Adipocyte (in vitro differentiated cells): ENCODE results near the gene CHAC2.
"Not testable (repeated sequence)": the region's sequence is repeated elsewhere in the genome, so short reads cannot be mapped to it uniquely, and the experiment has no call there.

Experiments
- DNase-seq: peaks from one replicate; pipeline ENCODE4 v3.0.0-alpha.2; 2015; ENCODE audit warnings: low read depth
- H3K27me3 ChIP-seq: replicated peaks from 2 replicates; pipeline ENCODE4 v1.7.0; 2013; ENCODE audit warnings: mild to moderate bottlenecking, low read length, moderate library complexity; ENCODE audit not compliant: control insufficient read depth, insufficient read depth
- H3K36me3 ChIP-seq: 2 replicates; pipeline ENCODE4 v1.7.0; 2013; ENCODE audit warnings: low read length, mild to moderate bottlenecking, moderate library complexity; ENCODE audit not compliant: control insufficient read depth, insufficient read depth, severe bottlenecking
- H3K4me1 ChIP-seq: 2 replicates; pipeline ENCODE4 v1.7.0; 2013; ENCODE audit warnings: mild to moderate bottlenecking, low read length, moderate library complexity; ENCODE audit not compliant: control insufficient read depth, insufficient read depth
- H3K4me3 ChIP-seq: 2 replicates; pipeline ENCODE4 v1.7.0; 2013; ENCODE audit warnings: mild to moderate bottlenecking, low read length, moderate library complexity
- H3K9ac ChIP-seq: 2 replicates; pipeline ENCODE4 v1.7.0; 2013; ENCODE audit warnings: mild to moderate bottlenecking, low read length, moderate library complexity
- H3K9me3 ChIP-seq: 2 replicates; pipeline ENCODE4 v1.7.0; 2013; ENCODE audit warnings: mild to moderate bottlenecking, low read length, moderate library complexity; ENCODE audit not compliant: control insufficient read depth

The CHAC2 gene

DNA sequence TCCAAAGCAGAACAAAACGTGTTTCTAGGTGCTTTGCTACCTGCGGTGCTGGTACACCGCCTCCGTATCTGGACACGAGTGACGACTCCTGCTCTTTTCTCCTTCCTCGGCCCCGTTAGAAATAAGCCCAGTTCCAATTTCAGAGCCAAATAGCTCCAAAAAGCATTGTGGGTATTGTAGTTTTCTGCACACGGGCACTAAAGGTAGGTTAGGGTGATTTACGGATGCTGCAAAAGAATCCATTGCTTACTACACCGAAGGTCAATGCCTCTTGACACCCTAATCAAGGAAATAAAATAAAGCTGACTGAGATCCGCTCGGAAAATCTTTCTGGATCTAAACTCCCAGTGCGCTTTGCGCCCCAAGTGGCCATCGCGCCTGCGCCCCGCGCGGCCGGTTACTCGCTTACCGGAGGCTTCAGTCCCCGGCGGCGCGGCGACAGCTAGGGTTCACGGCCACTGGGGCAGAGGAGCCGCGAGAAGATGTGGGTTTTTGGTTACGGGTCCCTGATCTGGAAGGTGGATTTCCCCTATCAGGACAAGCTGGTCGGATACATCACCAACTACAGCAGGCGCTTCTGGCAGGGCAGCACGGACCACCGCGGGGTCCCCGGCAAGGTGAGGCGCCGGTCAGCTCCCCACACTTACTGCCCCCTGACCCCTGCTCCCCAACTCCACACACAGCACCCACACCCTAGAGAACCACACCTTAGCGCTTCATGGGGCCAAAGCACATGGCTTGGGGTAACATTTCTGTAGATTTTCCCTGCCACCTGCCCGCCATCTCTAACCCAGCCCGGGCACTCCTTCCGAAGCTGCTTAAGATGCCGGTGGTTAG is at the start of gene CHAC2:
Gene CHAC2 (plus strand): TSS at position 400 of the 837 bp plus-strand sequence. CDS start 83 bp downstream, at position 483.
- Histone ChIP-seq H3K4me1 (peaks cover 11% of the 10 kb centered on the region), H3K4me3 (peak within 1 kb of the TSS; percentile 90), H3K27me3 (no peaks in the 10 kb centered on the region), H3K9me3 (no peaks in the 10 kb centered on the region), H3K36me3 (peaks cover 13% of the 10 kb centered on the region), H3K9ac (peak within 1 kb of the TSS; percentile 83)
- DNase-seq = peak; percentile 94

DNA sequence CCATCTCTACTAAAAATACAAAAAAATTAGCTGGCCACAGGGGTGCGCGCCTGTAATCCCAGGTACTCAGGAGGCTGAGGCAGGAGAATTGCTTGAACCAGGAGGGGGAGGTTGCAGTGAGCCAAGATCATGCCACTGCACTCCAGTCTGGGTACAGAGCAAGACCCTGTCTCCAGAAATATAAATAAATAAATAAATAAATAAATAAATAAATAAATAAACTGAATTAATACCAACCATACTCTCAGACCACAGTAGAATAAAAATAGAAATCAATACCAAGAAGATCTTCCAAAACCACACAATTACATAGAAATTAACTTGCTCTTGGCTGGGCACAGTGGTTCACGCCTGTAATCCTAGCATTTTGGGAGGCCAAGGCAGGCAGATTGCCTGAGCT is 46.7 kb upstream of the CHAC2 start:
- not testable (repeated sequence) for H3K27me3 ChIP-seq, DNase-seq, H3K4me3 ChIP-seq

DNA sequence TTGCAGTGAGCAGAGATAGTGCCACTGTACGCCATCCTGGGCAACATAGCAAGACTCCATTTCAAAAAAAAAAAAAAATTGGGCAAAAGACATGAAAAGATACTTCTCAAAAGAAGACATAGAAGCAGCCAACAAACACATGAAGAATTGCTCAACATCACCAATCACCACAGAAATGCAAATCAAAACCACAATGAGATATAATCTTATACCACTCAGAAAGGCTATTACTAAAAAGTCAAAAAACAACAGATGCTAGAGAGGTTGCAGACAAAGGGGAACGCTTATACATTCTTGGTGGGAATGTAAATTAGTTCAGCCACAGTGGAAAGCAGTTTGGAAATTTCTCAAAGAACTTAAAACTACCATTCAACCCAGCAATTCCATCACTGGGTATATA is 43.1 kb upstream of the CHAC2 start:
- no peaks in the 10 kb centered on the region for H3K27me3 ChIP-seq
- H3K9ac ChIP-seq = no peak overlapping the region
- peaks cover 3% of the 10 kb centered on the region for H3K36me3 ChIP-seq
- no peaks in the 10 kb centered on the region for H3K9me3 ChIP-seq
- peak; percentile 80 for DNase-seq
- H3K4me3 ChIP-seq = no peak overlapping the region
- peaks cover 4% of the 10 kb centered on the region for H3K4me1 ChIP-seq

More for the DNA sequence above, 46.7 kb upstream of the CHAC2 start:
- H3K4me1 ChIP-seq, H3K9ac ChIP-seq, H3K36me3 ChIP-seq, H3K9me3 ChIP-seq: not testable (repeated sequence)

DNA sequence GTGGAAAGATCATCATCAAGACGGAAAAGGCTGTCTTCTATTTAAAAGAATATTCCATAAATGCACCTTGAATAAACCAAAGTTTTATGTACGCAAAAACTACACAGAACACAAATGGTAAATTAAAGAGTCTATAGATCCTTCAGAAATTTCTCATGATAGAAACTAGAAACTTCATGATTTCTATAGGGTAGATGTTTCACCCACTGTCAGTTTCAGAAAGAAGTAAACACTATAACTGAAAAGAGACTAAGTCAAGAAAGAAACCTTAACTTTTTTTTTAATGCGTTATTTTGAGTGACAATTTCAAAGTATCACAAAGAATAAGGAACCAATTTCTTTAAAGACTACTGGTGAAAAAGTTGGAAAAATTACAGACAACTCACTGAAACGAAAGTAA is 41.9 kb upstream of the CHAC2 start:
- Histone ChIP-seq H3K9me3 (no peaks in the 10 kb centered on the region), H3K4me1 (peaks cover 4% of the 10 kb centered on the region), H3K36me3 (peaks cover 8% of the 10 kb centered on the region), H3K4me3 (no peak overlapping the region), H3K9ac (no peak overlapping the region), H3K27me3 (no peaks in the 10 kb centered on the region)
- DNase-seq = no peak

DNA sequence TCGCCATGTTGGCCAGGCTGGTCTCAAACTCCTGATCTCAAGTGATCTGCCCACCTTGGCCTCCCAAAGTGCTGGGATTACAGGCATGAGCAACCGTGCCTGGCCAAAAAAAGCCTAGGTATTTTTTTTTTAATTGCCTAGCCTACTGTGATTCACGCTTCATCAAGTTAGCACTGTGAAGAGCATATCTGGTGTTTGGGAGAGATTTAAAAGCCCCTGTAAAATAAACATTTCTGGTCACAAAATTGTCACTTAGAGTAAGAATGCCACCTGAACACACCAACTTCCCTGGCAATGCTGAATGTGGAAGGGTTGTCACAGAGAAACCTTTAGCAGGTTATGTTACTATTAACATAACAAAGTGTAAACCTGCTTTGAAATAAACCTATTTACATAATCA is 39.7 kb upstream of the CHAC2 start:
- Histone ChIP-seq H3K36me3 (peaks cover 12% of the 10 kb centered on the region), H3K27me3 (no peaks in the 10 kb centered on the region), H3K4me1 (peaks cover 4% of the 10 kb centered on the region), H3K4me3 (no peak overlapping the region), H3K9me3 (no peaks in the 10 kb centered on the region), H3K9ac (no peak overlapping the region)
- DNase-seq = no peak

DNA sequence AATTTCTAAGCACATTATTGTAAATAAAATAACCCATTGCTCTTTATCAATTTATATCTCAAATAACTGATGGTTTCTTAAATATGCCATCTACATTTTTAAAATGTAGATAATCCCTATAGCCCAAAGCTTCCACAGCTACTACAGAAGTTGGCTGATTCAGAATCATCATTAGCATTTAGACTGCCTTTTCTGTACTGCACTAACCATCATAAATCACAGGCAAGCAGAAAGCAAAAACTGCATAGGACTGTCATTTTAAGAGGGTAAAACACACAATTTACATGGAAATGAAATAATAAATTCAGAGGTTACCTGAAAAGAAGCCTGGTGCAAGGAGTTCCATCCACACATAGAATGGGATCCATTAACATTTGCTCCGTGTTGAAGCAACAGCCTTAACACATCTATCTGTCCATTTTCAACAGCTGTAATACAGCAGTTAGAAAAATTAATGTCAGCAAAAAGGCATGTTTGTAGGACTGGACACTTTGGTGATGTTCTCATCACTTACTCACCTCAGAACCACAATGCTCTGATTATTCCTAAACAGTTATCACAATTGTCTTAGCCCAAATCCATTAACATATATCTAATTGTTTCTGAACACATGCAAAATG is 38.4 kb upstream of the CHAC2 start:
- H3K9ac ChIP-seq = no peak overlapping the region
- peaks cover 4% of the 10 kb centered on the region for H3K4me1 ChIP-seq
- no peaks in the 10 kb centered on the region for H3K9me3 ChIP-seq
- no peak overlapping the region for H3K4me3 ChIP-seq
- H3K27me3 ChIP-seq = no peaks in the 10 kb centered on the region
- peaks cover 15% of the 10 kb centered on the region for H3K36me3 ChIP-seq
- DNase-seq = no peak

DNA sequence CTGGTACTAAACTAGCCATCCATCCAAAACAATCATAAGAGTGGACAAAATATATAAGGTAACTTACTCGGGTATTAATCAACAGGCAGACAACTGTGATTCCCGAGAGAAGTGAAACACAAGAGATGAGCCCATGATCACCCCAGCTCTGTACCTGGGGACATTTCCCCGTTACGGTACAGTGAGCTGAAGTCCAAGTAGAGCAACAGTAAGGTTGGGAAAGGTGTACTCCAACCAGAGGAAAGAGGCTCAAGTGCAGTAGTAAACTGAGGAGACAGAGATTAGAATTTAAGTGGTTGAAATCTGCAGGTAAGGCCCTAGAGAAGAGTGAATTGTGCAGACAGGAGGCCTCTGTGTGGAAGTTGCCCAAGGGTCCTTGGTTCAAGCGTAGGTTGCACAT is 30.5 kb upstream of the CHAC2 start:
- H3K4me1 ChIP-seq = peaks cover 29% of the 10 kb centered on the region

DNA sequence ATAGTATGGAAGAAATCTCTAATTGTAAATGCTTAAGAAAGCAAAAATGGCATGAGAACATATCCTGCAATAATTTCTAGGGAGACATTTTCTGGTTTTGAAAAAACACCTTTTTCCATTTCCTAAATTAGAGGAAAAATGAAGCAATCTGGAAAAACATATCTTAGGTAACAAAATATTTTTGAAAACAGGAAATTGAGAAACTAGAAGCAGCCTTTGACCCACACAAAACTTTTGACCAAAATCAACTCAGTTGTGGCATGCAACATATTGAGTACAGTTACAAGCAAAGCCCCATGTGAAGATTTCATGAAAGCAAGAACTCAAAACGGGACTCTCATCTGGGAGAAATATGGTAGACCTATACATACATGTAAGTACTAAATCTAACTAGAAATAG is 28.6 kb upstream of the CHAC2 start:
- Histone ChIP-seq H3K36me3 (no peaks in the 10 kb centered on the region), H3K9ac (peak overlapping the region; percentile 69), H3K27me3 (no peaks in the 10 kb centered on the region)

More for the DNA sequence above, 30.5 kb upstream of the CHAC2 start:
- Histone ChIP-seq H3K36me3 (peaks cover 6% of the 10 kb centered on the region), H3K4me3 (no peak overlapping the region), H3K9ac (no peak overlapping the region), H3K27me3 (no peaks in the 10 kb centered on the region), H3K9me3 (no peaks in the 10 kb centered on the region)
- DNase-seq = no peak

DNA sequence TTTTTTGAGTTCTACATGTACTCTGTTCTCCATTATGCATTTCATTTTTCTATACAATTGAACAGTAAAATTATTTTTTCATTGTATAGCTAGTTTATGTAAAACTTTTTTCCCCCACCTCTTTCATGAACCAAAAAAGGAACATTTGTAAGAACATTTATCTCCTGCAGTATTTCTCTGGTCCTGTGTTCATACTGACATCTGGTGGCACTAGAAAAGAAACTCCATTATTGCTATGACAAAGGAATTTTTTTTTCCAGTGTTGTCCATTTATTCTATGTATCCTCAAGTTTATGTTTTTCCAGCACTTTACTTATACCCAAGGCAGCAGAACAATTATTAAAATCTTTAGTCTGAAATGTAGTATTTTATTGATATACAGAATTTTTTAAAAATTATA is 27.4 kb upstream of the CHAC2 start:
- no peaks in the 10 kb centered on the region for H3K27me3 ChIP-seq
- H3K4me1 ChIP-seq = peaks cover 43% of the 10 kb centered on the region
- H3K9ac ChIP-seq = peak overlapping the region; percentile 69
- H3K36me3 ChIP-seq = no peaks in the 10 kb centered on the region
- peak; percentile 76 for DNase-seq
- H3K4me3 ChIP-seq = peak overlapping the region; percentile 71
- H3K9me3 ChIP-seq = no peaks in the 10 kb centered on the region

More for the DNA sequence above, 28.6 kb upstream of the CHAC2 start:
- DNase-seq = peak; percentile 50
- Histone ChIP-seq H3K4me1 (peaks cover 33% of the 10 kb centered on the region), H3K4me3 (peak overlapping the region; percentile 71), H3K9me3 (no peaks in the 10 kb centered on the region)

DNA sequence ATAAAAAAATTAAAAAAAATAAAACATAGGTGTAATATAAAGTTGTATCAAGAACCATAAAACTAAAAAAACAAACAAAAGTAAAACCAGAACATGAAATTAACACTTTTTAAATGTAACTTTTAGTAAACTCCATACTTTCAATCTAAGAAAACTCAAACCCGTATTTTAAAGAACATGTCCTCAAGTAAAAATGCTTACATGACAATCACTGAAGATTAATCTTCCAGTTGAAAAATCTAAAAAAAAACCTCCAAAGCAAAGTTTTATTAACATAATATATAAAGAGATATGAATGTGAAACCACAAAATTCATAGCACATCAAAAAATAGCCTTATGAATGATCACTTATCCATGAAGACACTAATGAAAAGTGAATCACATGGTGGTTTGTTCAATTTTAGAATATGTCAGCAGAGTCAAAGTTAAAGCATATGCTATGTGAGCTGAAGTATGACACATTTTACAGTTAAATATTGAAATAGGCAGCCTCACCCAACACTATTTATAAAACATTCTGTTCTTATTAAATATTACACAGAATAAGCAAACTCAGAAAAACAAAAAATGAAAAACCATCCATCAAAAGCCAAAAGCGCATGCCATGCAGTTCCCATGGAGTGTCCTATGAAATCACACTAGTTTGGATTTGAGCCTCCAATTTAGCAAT is 23.1 kb upstream of the CHAC2 start:
- Histone ChIP-seq H3K9me3 (no peaks in the 10 kb centered on the region), H3K9ac (peak overlapping the region; percentile 1), H3K4me1 (peaks cover 35% of the 10 kb centered on the region), H3K27me3 (no peaks in the 10 kb centered on the region), H3K4me3 (peak overlapping the region; percentile 38), H3K36me3 (peaks cover 6% of the 10 kb centered on the region)
- DNase-seq = peak; percentile 52

DNA sequence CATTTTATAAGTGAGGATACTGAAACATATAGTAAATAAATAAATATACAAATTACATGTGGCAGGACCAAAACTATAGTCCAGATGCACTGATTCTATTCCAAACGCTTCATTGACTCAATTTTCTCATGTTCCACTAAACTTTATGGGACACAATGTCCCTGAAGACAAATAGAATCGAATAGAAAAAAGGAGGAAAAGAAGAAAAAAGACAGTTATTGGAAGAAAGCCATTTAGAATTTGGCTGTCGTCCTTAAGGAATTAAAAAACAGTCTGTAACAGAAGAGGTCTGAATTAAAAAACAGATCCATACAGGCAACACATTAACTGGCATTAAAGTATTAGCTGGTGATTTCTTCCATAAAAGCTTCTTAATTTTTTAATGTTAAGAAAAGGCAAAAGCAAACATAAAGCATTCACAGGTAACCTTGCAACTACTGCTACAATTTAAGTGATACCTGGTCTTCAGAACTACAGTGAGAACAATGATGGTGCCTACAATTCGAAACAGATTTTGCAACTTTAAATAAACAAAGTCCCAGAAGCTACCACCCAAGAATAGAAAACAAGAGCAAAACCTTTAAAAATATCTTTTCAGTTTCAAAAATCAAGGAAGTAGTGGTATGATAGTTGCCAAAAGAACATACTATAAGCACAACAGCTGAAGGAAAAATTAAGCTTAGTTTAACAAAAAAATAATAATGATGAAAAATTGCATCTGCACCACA is 17.4 kb upstream of the CHAC2 start:
- H3K9me3 ChIP-seq = no peaks in the 10 kb centered on the region
- H3K27me3 ChIP-seq = no peaks in the 10 kb centered on the region
- peaks cover 39% of the 10 kb centered on the region for H3K4me1 ChIP-seq
- DNase-seq = no peak
- H3K4me3 ChIP-seq = no peak overlapping the region
- H3K9ac ChIP-seq = no peak overlapping the region
- peaks cover 6% of the 10 kb centered on the region for H3K36me3 ChIP-seq
